Neural cell (in vitro differentiated cells): ENCODE measurements around the gene NKAIN2. TPM values are rescaled to one million over a fixed set of nuclear protein-coding genes. Genes with fewer than 3 reads are reported as not detected.

Source experiments
- H2AFZ ChIP-seq: fragments of 200-600, 300-800 bp; sonication (generic), shearing (Covaris generic); 2 replicates; pipeline ENCODE4 v1.6.0; 2014; ENCODE audit warnings: low read depth, mild to moderate bottlenecking, antibody characterized with exemption, low read length, moderate library complexity
- H3F3A ChIP-seq: fragments of 200-600 bp; shearing (Covaris generic); 2 replicates; pipeline ENCODE4 v1.6.1; 2016; ENCODE audit warnings: mild to moderate bottlenecking, moderate library complexity, mixed read lengths, antibody characterized with exemption, low read length; ENCODE audit not compliant: insufficient read depth, poor library complexity, severe bottlenecking
- H3K27ac ChIP-seq: fragments of 200-600, 300-800 bp; sonication (generic), shearing (Covaris generic); 2 replicates; pipeline ENCODE4 v1.5.1; 2014; ENCODE audit warnings: mild to moderate bottlenecking, low read length, moderate library complexity
- H3K27me3 ChIP-seq: fragments of 300-800, 200-600 bp; sonication (generic), shearing (Covaris generic); 2 replicates; pipeline ENCODE4 v1.6.0; 2014; ENCODE audit warnings: mild to moderate bottlenecking, low read depth, low read length, moderate library complexity; ENCODE audit not compliant: insufficient read depth
- H3K36me3 ChIP-seq: fragments of 300-800, 200-600 bp; sonication (generic), shearing (Covaris generic); 2 replicates; pipeline ENCODE4 v1.5.1; 2014; ENCODE audit warnings: mild to moderate bottlenecking, antibody characterized with exemption, low read length, moderate library complexity; ENCODE audit not compliant: insufficient read depth
- H3K4me2 ChIP-seq: fragments of 300-800, 200-600 bp; sonication (generic), shearing (Covaris generic); 2 replicates; pipeline ENCODE4 v1.6.0; 2014; ENCODE audit warnings: mild to moderate bottlenecking, low read length
- H3K4me3 ChIP-seq: fragments of 300-800, 200-600 bp; sonication (generic), shearing (Covaris generic); 2 replicates; pipeline ENCODE4 v1.5.1; 2014; ENCODE audit warnings: mild to moderate bottlenecking, low read length, moderate library complexity
- H3K79me2 ChIP-seq: fragments of 200-600 bp; shearing (Covaris generic); replicated peaks from 2 replicates; pipeline ENCODE4 v1.6.0; 2014; ENCODE audit warnings: mild to moderate bottlenecking, low read length, moderate library complexity; ENCODE audit not compliant: insufficient read depth
- H3K9ac ChIP-seq: fragments of 300-800, 200-600 bp; sonication (generic), shearing (Covaris generic); 2 replicates; pipeline ENCODE4 v1.6.1; 2016; ENCODE audit warnings: mild to moderate bottlenecking, low read length, mixed read lengths
- H3K9me2 ChIP-seq: fragments of 200-600 bp; shearing (Covaris generic); 2 replicates; pipeline ENCODE4 v1.6.1; 2016; ENCODE audit warnings: mild to moderate bottlenecking, low read length, mixed read lengths; ENCODE audit not compliant: insufficient read depth
- H3K9me3 ChIP-seq: fragments of 200-600, 300-800 bp; sonication (generic), shearing (Covaris generic); 2 replicates; pipeline ENCODE4 v1.6.1; 2016; ENCODE audit warnings: mild to moderate bottlenecking, mixed run types, low read length, moderate library complexity, mixed read lengths
- H4K20me1 ChIP-seq: fragments of 200-600 bp; shearing (Covaris generic); 2 replicates; pipeline ENCODE4 v1.6.1; 2016; ENCODE audit warnings: mild to moderate bottlenecking, mixed run types; ENCODE audit not compliant: insufficient read depth
- EP300 ChIP-seq: fragments of 450-650 bp; conservative IDR thresholded peaks from 2 replicates; pipeline ENCODE4 v1.6.1; 2014; ENCODE audit warnings: antibody characterized with exemption, mild to moderate bottlenecking, moderate library complexity; ENCODE audit not compliant: poor library complexity, severe bottlenecking
- EZH2 ChIP-seq: fragments of 200-600, 300-800 bp; shearing (Covaris generic), sonication (generic); IDR thresholded peaks from 2 replicates; pipeline ENCODE4 v1.6.1; 2014; ENCODE audit warnings: antibody characterized with exemption, low read length, borderline replicate concordance, mild to moderate bottlenecking; ENCODE audit not compliant: insufficient read depth, poor library complexity, severe bottlenecking
- MXI1 ChIP-seq: fragments of 450-650 bp; conservative IDR thresholded peaks from 2 replicates; pipeline ENCODE4 v1.6.1; 2014; ENCODE audit warnings: antibody characterized with exemption, mild to moderate bottlenecking; ENCODE audit not compliant: poor library complexity, severe bottlenecking
- POLR2AphosphoS5 ChIP-seq: IDR thresholded peaks from 2 replicates; pipeline ENCODE4 v1.6.1; 2012
- RAD21 ChIP-seq: fragments of 450-650 bp; conservative IDR thresholded peaks from 2 replicates; pipeline ENCODE4 v1.6.1; 2014; ENCODE audit warnings: antibody characterized with exemption, mild to moderate bottlenecking, moderate library complexity
- SMC3 ChIP-seq: fragments of 450-650 bp; conservative IDR thresholded peaks from 2 replicates; pipeline ENCODE4 v1.6.1; 2014; ENCODE audit warnings: antibody characterized with exemption, mild to moderate bottlenecking, moderate library complexity; ENCODE audit not compliant: poor library complexity
- TAF1 ChIP-seq: IDR thresholded peaks from 2 replicates; pipeline ENCODE4 v1.6.1; 2012; ENCODE audit warnings: low read depth
- polyA plus RNA-seq: library from polyadenylated mRNA; depleted of rRNA; stranded (reverse); fragments of >200 nt; gene quantifications from 2 replicates; pipeline ENCODE4 v1.2.3, GENCODE V29; 2014
- TF ChIP-seq, protein P1 (sequence below): fragments of 450-650 bp; IDR thresholded peaks from 2 replicates; pipeline ENCODE4 v1.5.1; 2014; ENCODE audit warnings: antibody characterized with exemption, mild to moderate bottlenecking, moderate library complexity; ENCODE audit not compliant: poor library complexity, severe bottlenecking
- TF ChIP-seq, protein P2 (sequence below): IDR thresholded peaks from 2 replicates; pipeline ENCODE4 v1.6.1; 2012; ENCODE audit warnings: borderline replicate concordance

Gene NKAIN2
- polyA plus RNA-seq, 1 donor from 2014 or later = 23.2 TPM

GRCh38 chr6:124536157-124536841 is 732.6 kb downstream of the NKAIN2 start:
- H2AFZ ChIP-seq = no peak overlapping the region
- no peaks in the 10 kb centered on the region for H3K36me3 ChIP-seq
- H3K79me2 ChIP-seq = no peaks in the 10 kb centered on the region
- TF ChIP-seq TAF1 = no peak
- no peak for TF ChIP-seq RAD21
- TF ChIP-seq, protein P1, sequence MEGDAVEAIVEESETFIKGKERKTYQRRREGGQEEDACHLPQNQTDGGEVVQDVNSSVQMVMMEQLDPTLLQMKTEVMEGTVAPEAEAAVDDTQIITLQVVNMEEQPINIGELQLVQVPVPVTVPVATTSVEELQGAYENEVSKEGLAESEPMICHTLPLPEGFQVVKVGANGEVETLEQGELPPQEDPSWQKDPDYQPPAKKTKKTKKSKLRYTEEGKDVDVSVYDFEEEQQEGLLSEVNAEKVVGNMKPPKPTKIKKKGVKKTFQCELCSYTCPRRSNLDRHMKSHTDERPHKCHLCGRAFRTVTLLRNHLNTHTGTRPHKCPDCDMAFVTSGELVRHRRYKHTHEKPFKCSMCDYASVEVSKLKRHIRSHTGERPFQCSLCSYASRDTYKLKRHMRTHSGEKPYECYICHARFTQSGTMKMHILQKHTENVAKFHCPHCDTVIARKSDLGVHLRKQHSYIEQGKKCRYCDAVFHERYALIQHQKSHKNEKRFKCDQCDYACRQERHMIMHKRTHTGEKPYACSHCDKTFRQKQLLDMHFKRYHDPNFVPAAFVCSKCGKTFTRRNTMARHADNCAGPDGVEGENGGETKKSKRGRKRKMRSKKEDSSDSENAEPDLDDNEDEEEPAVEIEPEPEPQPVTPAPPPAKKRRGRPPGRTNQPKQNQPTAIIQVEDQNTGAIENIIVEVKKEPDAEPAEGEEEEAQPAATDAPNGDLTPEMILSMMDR = no peak
- no peak for TF ChIP-seq EP300
- no peak for TF ChIP-seq EZH2
- no peak for TF ChIP-seq SMC3
- TF ChIP-seq, protein P2, sequence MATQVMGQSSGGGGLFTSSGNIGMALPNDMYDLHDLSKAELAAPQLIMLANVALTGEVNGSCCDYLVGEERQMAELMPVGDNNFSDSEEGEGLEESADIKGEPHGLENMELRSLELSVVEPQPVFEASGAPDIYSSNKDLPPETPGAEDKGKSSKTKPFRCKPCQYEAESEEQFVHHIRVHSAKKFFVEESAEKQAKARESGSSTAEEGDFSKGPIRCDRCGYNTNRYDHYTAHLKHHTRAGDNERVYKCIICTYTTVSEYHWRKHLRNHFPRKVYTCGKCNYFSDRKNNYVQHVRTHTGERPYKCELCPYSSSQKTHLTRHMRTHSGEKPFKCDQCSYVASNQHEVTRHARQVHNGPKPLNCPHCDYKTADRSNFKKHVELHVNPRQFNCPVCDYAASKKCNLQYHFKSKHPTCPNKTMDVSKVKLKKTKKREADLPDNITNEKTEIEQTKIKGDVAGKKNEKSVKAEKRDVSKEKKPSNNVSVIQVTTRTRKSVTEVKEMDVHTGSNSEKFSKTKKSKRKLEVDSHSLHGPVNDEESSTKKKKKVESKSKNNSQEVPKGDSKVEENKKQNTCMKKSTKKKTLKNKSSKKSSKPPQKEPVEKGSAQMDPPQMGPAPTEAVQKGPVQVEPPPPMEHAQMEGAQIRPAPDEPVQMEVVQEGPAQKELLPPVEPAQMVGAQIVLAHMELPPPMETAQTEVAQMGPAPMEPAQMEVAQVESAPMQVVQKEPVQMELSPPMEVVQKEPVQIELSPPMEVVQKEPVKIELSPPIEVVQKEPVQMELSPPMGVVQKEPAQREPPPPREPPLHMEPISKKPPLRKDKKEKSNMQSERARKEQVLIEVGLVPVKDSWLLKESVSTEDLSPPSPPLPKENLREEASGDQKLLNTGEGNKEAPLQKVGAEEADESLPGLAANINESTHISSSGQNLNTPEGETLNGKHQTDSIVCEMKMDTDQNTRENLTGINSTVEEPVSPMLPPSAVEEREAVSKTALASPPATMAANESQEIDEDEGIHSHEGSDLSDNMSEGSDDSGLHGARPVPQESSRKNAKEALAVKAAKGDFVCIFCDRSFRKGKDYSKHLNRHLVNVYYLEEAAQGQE = no peak
- TF ChIP-seq POLR2AphosphoS5 = no peak
- no peak for TF ChIP-seq MXI1
- no peaks in the 10 kb centered on the region for H3K9me3 ChIP-seq
- no peak overlapping the region for H3K4me3 ChIP-seq
- no peak overlapping the region for H3K4me2 ChIP-seq
- H3K27me3 ChIP-seq = no peaks in the 10 kb centered on the region
- H3K9me2 ChIP-seq = no peaks in the 10 kb centered on the region
- no peaks in the 10 kb centered on the region for H3F3A ChIP-seq
- no peak overlapping the region for H3K9ac ChIP-seq
- no peak overlapping the region for H3K27ac ChIP-seq
- H4K20me1 ChIP-seq = no peaks in the 10 kb centered on the region

- Histone ChIP-seq H3K4me2 (no peak overlapping the region), H3K9me3 (no peaks in the 10 kb centered on the region), H3K27me3 (no peaks in the 10 kb centered on the region), H3F3A (no peaks in the 10 kb centered on the region), H2AFZ (no peak overlapping the region), H4K20me1 (no peaks in the 10 kb centered on the region), H3K4me3 (no peak overlapping the region), H3K79me2 (no peaks in the 10 kb centered on the region), H3K9ac (no peak overlapping the region), H3K27ac (no peak overlapping the region), H3K36me3 (no peaks in the 10 kb centered on the region), H3K9me2 (no peaks in the 10 kb centered on the region)
- TF ChIP-seq POLR2AphosphoS5 (no peak), RAD21 (no peak), MXI1 (no peak), TAF1 (no peak), EP300 (no peak), SMC3 (no peak), EZH2 (no peak)
- TF ChIP-seq, protein P1 = no peak
- TF ChIP-seq, protein P2 = no peak
Observed at GRCh38 chr6:124536842-124537191, 733.2 kb downstream of the NKAIN2 start.
